H1 (cell line): ENCODE measurements around the gene NCKIPSD. TPM values are rescaled to one million over a fixed set of nuclear protein-coding genes. Genes with fewer than 3 reads are reported as not detected.

Experiments used
- ASH2L ChIP-seq: fragments of 200-600, 300-600 bp; sonication (generic); IDR thresholded peaks from one replicate; pipeline ENCODE4 v1.7.1; 2017; ENCODE audit warnings: low read length
- ATF2 ChIP-seq: IDR thresholded peaks from 2 replicates; pipeline ENCODE4 v1.6.1; 2012; ENCODE audit warnings: low read length, inconsistent platforms
- BRCA1 ChIP-seq: IDR thresholded peaks from 2 replicates; pipeline ENCODE4 v1.6.1; 2012; ENCODE audit warnings: low read depth, low read length, improper control_type of control experiment
- CBX5 ChIP-seq: fragments of 300-800, 300-1000 bp; sonication (generic); IDR thresholded peaks from 2 replicates; pipeline ENCODE4 v1.7.1; 2016; ENCODE audit warnings: antibody characterized with exemption, low read length, low read depth
- E2F6 ChIP-seq: IDR thresholded peaks from 2 replicates; pipeline ENCODE4 v1.6.1; 2012; ENCODE audit warnings: inconsistent platforms
- EP300 ChIP-seq, 2 experiments: IDR thresholded peaks; 1 replicate in 1 of 2; 2 replicates in 1 of 2; pipeline ENCODE4 v1.6.1; 2011 to 2012; ENCODE audit warnings: low read depth in 2 of 2, low read length in 2 of 2, mild to moderate bottlenecking in 2 of 2, borderline replicate concordance in 1 of 2, inconsistent platforms in 1 of 2, moderate library complexity in 1 of 2
- KDM4A ChIP-seq: IDR thresholded peaks from one replicate; pipeline ENCODE4 v1.7.1; 2012; ENCODE audit warnings: low read depth, mild to moderate bottlenecking, moderate library complexity, low read length, inconsistent platforms; ENCODE audit not compliant: severe bottlenecking
- KDM5A ChIP-seq: fragments of 200-600 bp; IDR thresholded peaks from 2 replicates; pipeline ENCODE4 v1.7.1; 2012; ENCODE audit warnings: mild to moderate bottlenecking, low read length, inconsistent platforms, mixed read lengths
- POLR2A ChIP-seq, 2 experiments: IDR thresholded peaks; 1 replicate in 1 of 2; 2 replicates in 1 of 2; pipeline ENCODE4 v1.6.1; 2011; ENCODE audit warnings: low read depth in 2 of 2, low read length in 2 of 2, mild to moderate bottlenecking in 2 of 2; ENCODE audit errors: control extremely low read depth in 1 of 2
- POLR2AphosphoS5 ChIP-seq: IDR thresholded peaks from 2 replicates; pipeline ENCODE4 v1.6.1; 2011; ENCODE audit warnings: low read depth, low read length
- POU5F1 ChIP-seq: IDR thresholded peaks from 2 replicates; pipeline ENCODE4 v1.6.1; 2011; ENCODE audit warnings: low read depth, mild to moderate bottlenecking, low read length, moderate library complexity
- RBBP5 ChIP-seq: IDR thresholded peaks from 2 replicates; pipeline ENCODE4 v1.7.1; 2012; ENCODE audit warnings: low read depth, mild to moderate bottlenecking, inconsistent platforms, low read length, moderate library complexity, borderline replicate concordance
- RNF2 ChIP-seq: fragments of 200-900, 300-1000 bp; sonication (generic); IDR thresholded peaks from 2 replicates; pipeline ENCODE4 v1.7.1; 2016; ENCODE audit warnings: borderline replicate concordance, low read depth, mild to moderate bottlenecking, antibody characterized with exemption, low read length; ENCODE audit not compliant: poor library complexity, severe bottlenecking; ENCODE audit errors: missing control alignments
- RXRA ChIP-seq: IDR thresholded peaks from 2 replicates; pipeline ENCODE4 v1.6.1; 2011; ENCODE audit warnings: low read depth, mild to moderate bottlenecking, low read length, moderate library complexity; ENCODE audit not compliant: insufficient read depth
- TAF1 ChIP-seq: IDR thresholded peaks from 2 replicates; pipeline ENCODE4 v1.6.1; 2011; ENCODE audit warnings: mild to moderate bottlenecking, low read depth, low read length
- TBP ChIP-seq: IDR thresholded peaks from 2 replicates; pipeline ENCODE4 v1.6.1; 2011; ENCODE audit warnings: low read depth, low read length, improper control_type of control experiment
- TCF12 ChIP-seq: IDR thresholded peaks from 2 replicates; pipeline ENCODE4 v1.6.1; 2011; ENCODE audit warnings: low read depth, mild to moderate bottlenecking, low read length
- YY1 ChIP-seq: IDR thresholded peaks from 2 replicates; pipeline ENCODE4 v1.6.1; 2011; ENCODE audit warnings: low read depth, mild to moderate bottlenecking, low read length
- polyA plus RNA-seq, 7 experiments: library from polyadenylated mRNA; depleted of rRNA in 3 of 7; stranded (reverse) in 5 of 7; unstranded in 2 of 7; fragments of >200 nt in 5 of 7; fragments of 200-250 nt in 2 of 7; gene quantifications; 1 replicate in 5 of 7; 2 replicates in 1 of 7; 4 replicates in 1 of 7; pipeline versions ENCODE4 v1.2.1 to v1.2.3, GENCODE V29; 2011 to 2013; ENCODE audit warnings: missing spikeins in 2 of 7, mixed read lengths in 2 of 7
- total RNA-seq: library from RNA; stranded (reverse); fragmentation: NEBNext Ultra II Directional; extraction: Animal tissue kit (Norgen Biotek cat#: 25700); gene quantifications from 2 replicates; pipeline ENCODE4 v1.2.1, GENCODE V29; 2021
- TF ChIP-seq, protein P1 (sequence below), 3 experiments: IDR thresholded peaks; 1 replicate in 2 of 3; 2 replicates in 1 of 3; pipeline versions ENCODE4 v1.5.1 to v1.6.1; 2011; ENCODE audit warnings: low read length in 3 of 3, mild to moderate bottlenecking in 3 of 3, inconsistent platforms in 2 of 3, low read depth in 1 of 3, moderate library complexity in 1 of 3; ENCODE audit not compliant: insufficient read depth in 1 of 3; ENCODE audit errors: control extremely low read depth in 1 of 3

NCKIPSD gene
- total and polyA plus RNA-seq, 2 of the 8 experiments (the other 6 are each of a cell fraction or from before 2014, with no cell fraction given) = 34.7 to 91.8 TPM

DNA sequence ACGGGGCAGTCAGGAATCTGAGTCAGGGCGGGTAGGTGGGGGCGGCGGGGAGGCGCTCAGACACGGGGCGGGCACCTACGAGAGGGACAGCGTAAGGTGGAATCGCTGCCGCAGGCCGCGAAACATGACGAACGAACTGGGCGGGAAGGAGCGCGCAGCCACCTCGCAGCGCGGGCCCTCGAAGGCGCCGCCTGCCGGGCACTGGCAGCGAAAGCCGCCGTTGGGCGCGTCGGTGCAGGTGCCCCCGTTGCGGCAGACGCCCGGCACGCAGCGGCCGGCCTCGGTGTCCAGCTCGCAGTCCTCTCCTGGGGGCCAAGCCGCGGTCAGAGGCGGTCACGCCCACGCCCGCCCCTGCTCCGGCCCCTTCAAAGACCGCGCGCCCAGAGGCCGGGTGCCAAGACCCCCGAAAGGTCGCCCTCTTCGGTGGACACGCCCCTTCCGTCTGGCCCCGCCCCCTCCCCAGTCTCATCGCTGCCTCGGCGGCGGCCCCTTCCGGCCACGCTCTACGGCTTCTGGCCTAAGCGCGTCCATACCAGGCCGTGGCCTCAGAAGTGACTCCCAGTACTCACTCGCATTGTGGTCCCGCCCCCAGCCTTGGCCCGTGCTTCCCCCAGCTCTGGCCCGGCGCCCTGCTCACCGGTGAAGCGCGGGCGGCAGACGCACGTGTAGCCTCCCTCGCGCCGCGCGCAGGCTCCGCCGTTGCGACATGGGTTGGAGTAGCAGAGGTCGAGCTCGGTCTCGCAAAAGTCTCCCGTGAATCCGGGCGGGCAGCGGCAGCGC, 29.5 kb downstream of the NCKIPSD start (continued):
- TF ChIP-seq RXRA = no peak
- peak; percentile 63 for TF ChIP-seq POLR2AphosphoS5
- TF ChIP-seq KDM4A = peak; percentile 69
- peak; percentile 92 for TF ChIP-seq E2F6
- TF ChIP-seq TBP = peak; percentile 16; the same call in 1 of the 2 replicates
- TF ChIP-seq, protein P1, sequence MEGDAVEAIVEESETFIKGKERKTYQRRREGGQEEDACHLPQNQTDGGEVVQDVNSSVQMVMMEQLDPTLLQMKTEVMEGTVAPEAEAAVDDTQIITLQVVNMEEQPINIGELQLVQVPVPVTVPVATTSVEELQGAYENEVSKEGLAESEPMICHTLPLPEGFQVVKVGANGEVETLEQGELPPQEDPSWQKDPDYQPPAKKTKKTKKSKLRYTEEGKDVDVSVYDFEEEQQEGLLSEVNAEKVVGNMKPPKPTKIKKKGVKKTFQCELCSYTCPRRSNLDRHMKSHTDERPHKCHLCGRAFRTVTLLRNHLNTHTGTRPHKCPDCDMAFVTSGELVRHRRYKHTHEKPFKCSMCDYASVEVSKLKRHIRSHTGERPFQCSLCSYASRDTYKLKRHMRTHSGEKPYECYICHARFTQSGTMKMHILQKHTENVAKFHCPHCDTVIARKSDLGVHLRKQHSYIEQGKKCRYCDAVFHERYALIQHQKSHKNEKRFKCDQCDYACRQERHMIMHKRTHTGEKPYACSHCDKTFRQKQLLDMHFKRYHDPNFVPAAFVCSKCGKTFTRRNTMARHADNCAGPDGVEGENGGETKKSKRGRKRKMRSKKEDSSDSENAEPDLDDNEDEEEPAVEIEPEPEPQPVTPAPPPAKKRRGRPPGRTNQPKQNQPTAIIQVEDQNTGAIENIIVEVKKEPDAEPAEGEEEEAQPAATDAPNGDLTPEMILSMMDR (IDR thresholded peaks at IDR 0.05; ENCODE audit: control extremely low read depth in 1 of 3, insufficient read depth in 1 of 3, low read depth in 1 of 3, low read length in 3 of 3) = peak in 2 of 3 experiments; percentile 67 to 74; a peak in 3 of 4 replicates
- TF ChIP-seq POU5F1 = no peak
- TF ChIP-seq POLR2A (IDR thresholded peaks at IDR 0.05; ENCODE audit: control extremely low read depth in 1 of 2, low read depth in 2 of 2, low read length in 2 of 2) = peak in 1 of 2 experiments; percentile 76; a peak in 2 of 3 replicates
- TF ChIP-seq TCF12 = no peak
- no peak for TF ChIP-seq BRCA1
- TF ChIP-seq ASH2L = peak; percentile 59
- TF ChIP-seq RNF2 = peak; percentile 54
- TF ChIP-seq KDM5A = no peak
- no peak for TF ChIP-seq CBX5
- TF ChIP-seq YY1 = no peak
- TF ChIP-seq ATF2 = no peak
- TF ChIP-seq TAF1 = peak; percentile 58; the same call in 1 of the 2 replicates
- TF ChIP-seq RBBP5 = peak; percentile 50; the same call in 1 of the 2 replicates
- TF ChIP-seq EP300 (IDR thresholded peaks at IDR 0.05; ENCODE audit: borderline replicate concordance in 1 of 2, low read depth in 2 of 2, low read length in 2 of 2) = no peak
